Natural killer cell (primary cell): ENCODE measurements around the gene LHFPL2. TPM values are rescaled to one million over a fixed set of nuclear protein-coding genes. Genes with fewer than 3 reads are reported as not detected.

Experiments used
- ATAC-seq, 3 donors: fragments of 150-1000 bp in 2 of 3; fragments of 200-7000 bp in 1 of 3; cut with Tn5 transposase; 1 replicate in 1 of 3; 2 replicates in 2 of 3; pipeline ENCODE4 v1.10.0; 2021; ENCODE audit warnings: mild to moderate bottlenecking in 2 of 3, moderate library complexity in 2 of 3
- DNase-seq, 2 donors: peaks; one replicate each; pipeline versions ENCODE4 v3.0.0 to v3.0.0-alpha.2; 2013 to 2021; ENCODE audit warnings: mixed read lengths in 1 of 2
- H3K27ac ChIP-seq: one replicate; pipeline ENCODE4 v1.5.1; 2013; ENCODE audit warnings: mild to moderate bottlenecking, low read length
- H3K27me3 ChIP-seq: one replicate; pipeline ENCODE4 v1.6.1; 2013; ENCODE audit warnings: low read length; ENCODE audit not compliant: control insufficient read depth, insufficient read depth
- H3K36me3 ChIP-seq: one replicate; pipeline ENCODE4 v1.6.1; 2013; ENCODE audit warnings: low read length; ENCODE audit not compliant: control insufficient read depth, insufficient read depth
- H3K4me1 ChIP-seq: one replicate; pipeline ENCODE4 v1.6.1; 2013; ENCODE audit warnings: low read length; ENCODE audit not compliant: control insufficient read depth, insufficient read depth
- H3K4me3 ChIP-seq: one replicate; pipeline ENCODE4 v1.5.1; 2013; ENCODE audit warnings: low read length
- H3K9me3 ChIP-seq: one replicate; pipeline ENCODE4 v1.6.1; 2013; ENCODE audit warnings: low read length; ENCODE audit not compliant: control insufficient read depth, insufficient read depth
- H3K27ac Mint-ChIP-seq, 2 donors: one replicate each; pipeline ENCODE4 v1.8.0; 2022; ENCODE audit warnings: mild to moderate bottlenecking in 2 of 2, mixed read lengths in 2 of 2, moderate library complexity in 1 of 2
- H3K27me3 Mint-ChIP-seq, 2 donors: one replicate each; pipeline ENCODE4 v1.8.0; 2022; ENCODE audit warnings: low read depth in 2 of 2, mixed read lengths in 2 of 2
- H3K36me3 Mint-ChIP-seq: one replicate; pipeline ENCODE4 v1.8.0; 2022; ENCODE audit warnings: mixed read lengths
- H3K4me1 Mint-ChIP-seq, 2 donors: one replicate each; pipeline ENCODE4 v1.8.0; 2022; ENCODE audit warnings: mixed read lengths in 2 of 2
- H3K4me3 Mint-ChIP-seq: one replicate; pipeline ENCODE4 v1.8.0; 2022; ENCODE audit warnings: mild to moderate bottlenecking, moderate library complexity, mixed read lengths
- H3K9me3 Mint-ChIP-seq, 2 donors: one replicate each; pipeline ENCODE4 v1.8.0; 2022; ENCODE audit warnings: mixed read lengths in 2 of 2
- WGBS: methylation state at CpG from one replicate; pipeline ENCODE4 v1.1.7; 2013; ENCODE audit warnings: missing lambda C conversion rate; ENCODE audit not compliant: insufficient coverage; 5-methylcytosine and 5-hydroxymethylcytosine counted together
- intact Hi-C: fragments of 100-400 bp; cut with micrococcal nuclease; formaldehyde crosslinking; loops from one replicate; pipeline ENCODE4 v1.14.2; 2022
- total RNA-seq, 4 donors: library from RNA; stranded (reverse); fragments of 120-200 nt in 1 of 4; gene quantifications; one replicate each; pipeline versions ENCODE4 v1.2.3 to v1.2.4, GENCODE V29; 2013 to 2022
- TF ChIP-seq, protein P1 (sequence below): fragments of 200-600 bp; IDR thresholded peaks from one replicate; pipeline ENCODE4 v1.8.0; 2022; ENCODE audit warnings: antibody characterized with exemption

LHFPL2 gene
- total RNA-seq, 3 donors from 2014 or later (not counting 1 experiment from before 2014, with no cell fraction given), result 0.85 to 1.9 (median 1.00) TPM

DNA sequence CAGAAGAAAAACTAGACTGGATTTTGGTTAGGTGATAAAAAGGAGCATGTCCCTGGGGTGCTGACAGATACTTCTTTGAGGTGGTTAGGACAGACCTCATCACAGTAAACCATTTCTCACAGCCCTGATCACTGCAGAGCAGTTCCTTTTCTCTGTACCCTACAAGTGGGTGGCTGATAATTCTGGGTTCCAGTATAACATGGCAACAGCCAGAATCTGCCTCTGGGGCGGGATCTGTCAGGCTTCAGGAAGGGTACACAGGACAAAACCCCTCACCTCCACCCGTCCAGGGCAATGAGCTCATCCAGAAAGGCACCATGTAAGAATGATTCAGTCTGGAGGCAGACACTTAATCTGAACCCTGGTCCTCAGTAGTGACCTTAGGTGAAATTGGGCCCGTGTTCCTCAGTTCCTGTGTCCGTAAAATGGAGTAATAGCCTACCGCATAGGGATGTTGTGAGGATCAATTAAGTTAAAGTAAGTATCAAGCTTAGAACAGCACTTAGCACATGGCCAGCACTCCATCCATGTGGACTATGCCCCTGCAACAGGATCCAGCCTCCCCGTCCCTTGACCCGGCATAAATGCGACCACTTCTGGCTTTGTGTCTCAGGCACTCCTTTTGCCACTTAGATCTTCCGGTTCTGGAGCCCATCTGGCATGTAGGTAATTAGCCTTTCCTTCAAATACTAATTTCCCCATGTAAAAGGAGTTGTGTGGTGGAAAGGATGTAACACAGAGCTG, 129.2 kb downstream of the LHFPL2 start:
- H3K4me3 ChIP-seq, result no peak overlapping the region
- Mint-ChIP-seq H3K27ac (no peak overlapping the region), H3K36me3 (no peaks in the 10 kb centered on the region), H3K4me3 (no peak overlapping the region), H3K27me3 (peaks cover 25 to 46% of the 10 kb centered on the region in 2 donors), H3K9me3 (no peaks in the 10 kb centered on the region), H3K4me1 (no peaks in the 10 kb centered on the region)
- DNase-seq (no peak), ATAC-seq (no peak)
- H3K27ac ChIP-seq, result no peak overlapping the region
- H3K4me1 ChIP-seq, result no peaks in the 10 kb centered on the region
- TF ChIP-seq, protein P1, sequence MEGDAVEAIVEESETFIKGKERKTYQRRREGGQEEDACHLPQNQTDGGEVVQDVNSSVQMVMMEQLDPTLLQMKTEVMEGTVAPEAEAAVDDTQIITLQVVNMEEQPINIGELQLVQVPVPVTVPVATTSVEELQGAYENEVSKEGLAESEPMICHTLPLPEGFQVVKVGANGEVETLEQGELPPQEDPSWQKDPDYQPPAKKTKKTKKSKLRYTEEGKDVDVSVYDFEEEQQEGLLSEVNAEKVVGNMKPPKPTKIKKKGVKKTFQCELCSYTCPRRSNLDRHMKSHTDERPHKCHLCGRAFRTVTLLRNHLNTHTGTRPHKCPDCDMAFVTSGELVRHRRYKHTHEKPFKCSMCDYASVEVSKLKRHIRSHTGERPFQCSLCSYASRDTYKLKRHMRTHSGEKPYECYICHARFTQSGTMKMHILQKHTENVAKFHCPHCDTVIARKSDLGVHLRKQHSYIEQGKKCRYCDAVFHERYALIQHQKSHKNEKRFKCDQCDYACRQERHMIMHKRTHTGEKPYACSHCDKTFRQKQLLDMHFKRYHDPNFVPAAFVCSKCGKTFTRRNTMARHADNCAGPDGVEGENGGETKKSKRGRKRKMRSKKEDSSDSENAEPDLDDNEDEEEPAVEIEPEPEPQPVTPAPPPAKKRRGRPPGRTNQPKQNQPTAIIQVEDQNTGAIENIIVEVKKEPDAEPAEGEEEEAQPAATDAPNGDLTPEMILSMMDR, result no peak
- no peaks in the 10 kb centered on the region for H3K36me3 ChIP-seq
- 91% methylated on average over 8 of the region's 9 CpGs for WGBS
- H3K9me3 ChIP-seq, result no peaks in the 10 kb centered on the region
- intact Hi-C loops, result no loop called here
- H3K27me3 ChIP-seq, result no peaks in the 10 kb centered on the region

DNA sequence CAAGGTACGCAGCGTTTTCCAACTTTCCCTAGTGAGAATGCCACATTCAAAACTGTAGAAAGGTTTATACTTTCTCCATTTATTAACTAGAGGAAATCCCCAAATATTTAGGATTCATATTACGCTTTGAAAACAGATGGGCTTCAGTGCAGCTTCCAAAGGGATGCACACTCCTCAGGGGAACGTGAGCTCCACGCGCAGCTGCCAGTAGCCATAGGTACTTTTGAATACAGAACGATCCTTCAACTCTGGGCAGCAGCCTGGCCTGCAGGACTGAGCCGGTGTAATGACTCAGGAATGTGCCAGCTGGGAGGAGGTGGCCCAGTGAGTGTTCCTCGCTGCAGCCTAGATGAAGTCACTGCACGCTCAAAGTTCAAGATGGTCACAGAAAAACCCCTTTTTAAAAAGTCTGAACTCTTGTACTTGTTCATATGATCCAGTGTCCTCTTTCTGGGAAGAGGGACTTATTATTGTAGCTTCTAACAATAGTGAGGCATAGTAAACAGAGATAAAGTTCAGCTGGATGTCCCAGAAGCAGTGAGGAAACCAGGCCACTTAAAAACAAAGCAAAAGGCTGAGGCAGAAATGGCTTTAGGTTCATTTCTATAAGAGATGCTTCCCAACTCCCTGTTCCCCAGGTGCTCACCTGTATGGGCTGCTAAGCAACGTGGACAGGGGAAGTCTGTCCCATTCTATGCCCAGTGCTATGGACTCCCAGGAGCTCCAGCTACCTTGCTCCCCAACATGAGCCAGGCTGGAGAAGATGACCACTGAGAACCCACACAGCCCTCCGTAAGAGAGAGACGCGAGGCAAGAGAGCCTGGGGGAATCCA, 130.0 kb downstream of the LHFPL2 start:
- DNase-seq, result no peak
- TF ChIP-seq, protein P1, result no peak
- Histone ChIP-seq H3K27ac (no peak overlapping the region), H3K9me3 (no peaks in the 10 kb centered on the region), H3K4me3 (no peak overlapping the region), H3K36me3 (no peaks in the 10 kb centered on the region), H3K4me1 (no peaks in the 10 kb centered on the region), H3K27me3 (no peaks in the 10 kb centered on the region)
- Mint-ChIP-seq H3K27me3 (peaks cover 25 to 47% of the 10 kb centered on the region in 2 donors), H3K9me3 (no peaks in the 10 kb centered on the region), H3K27ac (no peak overlapping the region), H3K4me1 (no peaks in the 10 kb centered on the region), H3K36me3 (no peaks in the 10 kb centered on the region), H3K4me3 (no peak overlapping the region)
- WGBS, result 77% methylated on average over 14 of the region's 14 CpGs
- ATAC-seq, result no peak
- intact Hi-C loops, result no loop called here

DNA sequence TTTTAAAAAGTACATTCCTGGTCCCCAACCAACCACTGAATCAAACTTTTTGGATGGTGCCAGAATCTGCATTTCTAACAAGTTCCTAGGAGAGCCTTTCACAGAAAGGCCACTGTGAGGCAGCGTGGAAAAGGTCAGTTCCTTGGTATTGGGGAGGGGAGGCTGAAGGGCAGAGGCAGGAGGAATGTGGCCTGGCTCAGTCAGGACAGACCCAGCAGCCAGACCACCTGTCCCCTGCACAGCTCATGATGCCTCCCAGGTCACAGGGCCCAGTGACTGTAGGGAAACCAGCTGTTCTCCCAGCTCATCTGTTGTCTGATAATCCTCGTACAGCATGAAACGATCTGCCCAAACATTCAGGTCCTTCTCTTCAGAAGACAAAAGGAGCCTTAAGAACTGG, 132.9 kb downstream of the LHFPL2 start:
- Histone ChIP-seq H3K4me3 (no peak overlapping the region), H3K9me3 (no peaks in the 10 kb centered on the region), H3K27me3 (peaks cover 4% of the 10 kb centered on the region), H3K4me1 (peaks cover 8% of the 10 kb centered on the region), H3K27ac (no peak overlapping the region), H3K36me3 (no peaks in the 10 kb centered on the region)
- 92% methylated on average over 3 of the region's 3 CpGs for WGBS
- Mint-ChIP-seq H3K4me3 (no peak overlapping the region), H3K9me3 (no peaks in the 10 kb centered on the region), H3K27ac (no peak overlapping the region), H3K36me3 (no peaks in the 10 kb centered on the region), H3K27me3 (peaks cover 31 to 48% of the 10 kb centered on the region in 2 donors), H3K4me1 (no peaks in the 10 kb centered on the region)
- intact Hi-C loops, result no loop called here
- ATAC-seq (no peak), DNase-seq (no peak)
- TF ChIP-seq, protein P1, result no peak
